K562 (cell line): ENCODE measurements around the gene PIGB. TPM values are rescaled to one million over a fixed set of nuclear protein-coding genes. Genes with fewer than 3 reads are reported as not detected.

Experiments
- ATAC-seq: fragments of 200-7000 bp; cut with Tn5 transposase; 3 replicates; pipeline ENCODE4 v1.9.1; 2020; ENCODE audit warnings: moderate library complexity
- BruUV-seq: library from RNA; stranded (reverse); fragments of 400-500 nt; replicated peaks from 2 replicates; lab custom pipeline; 2021; lab: Mats Ljungman, UMichigan
- CTCF ChIA-PET: fragments of 300-600 bp; formaldehyde crosslinking; extraction: SDS; loops from one replicate; lab custom pipeline; 2021; ENCODE audit warnings: low intra/inter-chr PET ratio; lab: Yijun Ruan, JAX
- POLR2A ChIA-PET: fragments of 300-600, 350-650 bp; sonication (Branson Sonifier 250); formaldehyde crosslinking; extraction: SDS; loops from one replicate; lab custom pipeline; 2021; ENCODE audit warnings: antibody characterized with exemption, inconsistent platforms; lab: Yijun Ruan, JAX
- DNase-seq, 4 experiments: peaks; one replicate each; pipeline versions ENCODE4 v3.0.0 to v3.0.0-alpha.2; 2011 to 2018; ENCODE audit warnings: low spot score in 3 of 4, mixed read lengths in 3 of 4; ENCODE audit errors: extremely low read depth in 1 of 4
- FAIRE-seq: peaks from 2 replicates; lab custom pipeline; 2011; peaks lifted over from hg19 to GRCh38; lab: Jason Lieb, UNC
- H2AFZ ChIP-seq: 2 replicates; pipeline ENCODE4 v1.6.0; 2011; ENCODE audit warnings: low read depth, low read length, control low read depth, inconsistent platforms
- H3K27ac ChIP-seq: fragments of 200-600 bp; 3 replicates; pipeline ENCODE4 v1.8.0; 2011; ENCODE audit warnings: low read depth, mild to moderate bottlenecking, control low read depth, inconsistent platforms, low read length, moderate library complexity, mixed read lengths; ENCODE audit errors: extremely low read depth
- H3K27me3 ChIP-seq, 2 experiments: fragments of 300-600 bp in 1 of 2; 2 replicates in 1 of 2; 3 replicates in 1 of 2; pipeline versions ENCODE4 v1.6.0 to v1.8.0; 2011; ENCODE audit warnings: inconsistent platforms in 2 of 2, low read length in 2 of 2, mild to moderate bottlenecking in 1 of 2, mixed read lengths in 1 of 2, moderate library complexity in 1 of 2; ENCODE audit not compliant: control insufficient read depth in 2 of 2, insufficient read depth in 2 of 2
- H3K36me3 ChIP-seq: fragments of 300-600 bp; 3 replicates; pipeline ENCODE4 v1.8.0; 2011; ENCODE audit warnings: mild to moderate bottlenecking, low read length, inconsistent platforms; ENCODE audit not compliant: control insufficient read depth, insufficient read depth
- H3K4me1 ChIP-seq, 2 experiments: fragments of 200-600 bp in 1 of 2; replicated peaks in 1 of 2; 2 replicates in 1 of 2; 3 replicates in 1 of 2; pipeline versions ENCODE4 v1.5.1 to v1.8.0; 2011; ENCODE audit warnings: inconsistent platforms in 2 of 2, low read length in 2 of 2, mild to moderate bottlenecking in 1 of 2, mixed read lengths in 1 of 2, moderate library complexity in 1 of 2; ENCODE audit not compliant: control insufficient read depth in 2 of 2, insufficient read depth in 2 of 2
- H3K4me2 ChIP-seq: 2 replicates; pipeline ENCODE4 v1.6.1; 2011; ENCODE audit warnings: low read length, control low read depth, inconsistent platforms, mixed read lengths; ENCODE audit not compliant: insufficient read depth
- H3K4me3 ChIP-seq: fragments of 200-600 bp; sonication (generic), shearing (Covaris generic); 2 replicates; pipeline ENCODE4 v1.5.1; 2016; ENCODE audit warnings: control low read depth, inconsistent platforms
- H3K79me2 ChIP-seq: fragments of 200-600 bp; 3 replicates; pipeline ENCODE4 v1.8.0; 2011; ENCODE audit warnings: low read length, inconsistent platforms; ENCODE audit not compliant: control insufficient read depth, insufficient read depth
- H3K9ac ChIP-seq, 2 experiments: 2 replicates each; pipeline versions ENCODE4 v1.6.0 to v1.6.1; 2011; ENCODE audit warnings: low read depth in 2 of 2, low read length in 2 of 2, control low read depth in 1 of 2, inconsistent platforms in 1 of 2, mild to moderate bottlenecking in 1 of 2, mixed read lengths in 1 of 2; ENCODE audit not compliant: insufficient read depth in 1 of 2
- H3K9me1 ChIP-seq: one replicate; pipeline ENCODE4 v1.6.0; 2011; ENCODE audit warnings: inconsistent platforms, mild to moderate bottlenecking, low read length, moderate library complexity; ENCODE audit not compliant: control insufficient read depth, insufficient read depth
- H3K9me3 ChIP-seq: replicated peaks from 2 replicates; pipeline ENCODE4 v1.5.1; 2011; ENCODE audit warnings: low read depth, low read length, inconsistent platforms; ENCODE audit not compliant: control insufficient read depth, insufficient read depth
- H4K20me1 ChIP-seq: replicated peaks from 2 replicates; pipeline ENCODE4 v1.6.1; 2011; ENCODE audit warnings: low read length, inconsistent platforms, mixed read lengths; ENCODE audit not compliant: control insufficient read depth, insufficient read depth
- C11orf30 ChIP-seq: fragments of 450-650 bp; IDR thresholded peaks from 2 replicates; pipeline ENCODE4 v1.6.1; 2016; ENCODE audit warnings: low read depth, mild to moderate bottlenecking
- FOXM1 ChIP-seq, 2 experiments: fragments of 450-650 bp in 1 of 2; sonication (generic) in 1 of 2; formaldehyde crosslinking in 1 of 2; IDR thresholded peaks; 2 replicates each; pipeline versions ENCODE4 v1.6.1 to v1.9.0; 2017 to 2022; ENCODE audit warnings: low read depth in 2 of 2, mild to moderate bottlenecking in 2 of 2, missing genetic modification reagents in 1 of 2, moderate library complexity in 1 of 2
- MAFF ChIP-seq: IDR thresholded peaks from 2 replicates; pipeline ENCODE4 v1.6.1; 2012; ENCODE audit warnings: low read length, improper control_type of control experiment
- MAFG ChIP-seq: fragments of 450-650 bp; conservative IDR thresholded peaks from 2 replicates; pipeline ENCODE4 v1.6.1; 2016; ENCODE audit warnings: missing genetic modification characterization, missing compliant biosample characterization
- MAFK ChIP-seq: IDR thresholded peaks from 2 replicates; pipeline ENCODE4 v1.6.1; 2011; ENCODE audit warnings: low read length, improper control_type of control experiment
- PHB ChIP-seq: fragments of 250-450 bp; sonication (Bioruptor Pico); IDR thresholded peaks from 2 replicates; pipeline ENCODE4 v1.5.0; 2021
- PURB ChIP-seq: sonication (generic); formaldehyde crosslinking; IDR thresholded peaks from 2 replicates; pipeline ENCODE4 v1.9.0; 2021; ENCODE audit warnings: low read depth, mild to moderate bottlenecking, missing genetic modification reagents
- SIRT6 ChIP-seq: IDR thresholded peaks from one replicate; pipeline ENCODE4 v1.6.1; 2012; ENCODE audit warnings: low read depth, mild to moderate bottlenecking, control low read depth, inconsistent platforms, low read length, moderate library complexity
- SMAD4 ChIP-seq: fragments of 250-450 bp; sonication (Bioruptor Pico); conservative IDR thresholded peaks from 2 replicates; pipeline ENCODE4 v1.8.0; 2021; ENCODE audit warnings: inconsistent platforms, mild to moderate bottlenecking, moderate library complexity
- SP1 ChIP-seq: sonication (generic); formaldehyde crosslinking; IDR thresholded peaks from 2 replicates; pipeline ENCODE4 v1.8.1; 2022; ENCODE audit warnings: mild to moderate bottlenecking, missing genetic modification reagents
- STAT5A ChIP-seq: IDR thresholded peaks from 2 replicates; pipeline ENCODE4 v1.6.1; 2012; ENCODE audit warnings: low read length, inconsistent platforms, borderline replicate concordance
- TAF1 ChIP-seq: IDR thresholded peaks from 2 replicates; pipeline ENCODE4 v1.6.1; 2011; ENCODE audit warnings: mild to moderate bottlenecking, low read length, moderate library complexity; ENCODE audit not compliant: insufficient read depth, control insufficient read depth, severe bottlenecking; ENCODE audit errors: extremely low read depth
- TGIF2 ChIP-seq: sonication (generic); formaldehyde crosslinking; IDR thresholded peaks from 2 replicates; pipeline ENCODE4 v1.8.1; 2022; ENCODE audit warnings: mild to moderate bottlenecking, missing genetic modification reagents, moderate library complexity
- ZNF316 ChIP-seq: fragments of 450-650 bp; IDR thresholded peaks from 2 replicates; pipeline ENCODE4 v1.6.1; 2016
- ZNF561 ChIP-seq: fragments of 450-650 bp; formaldehyde crosslinking; conservative IDR thresholded peaks from 2 replicates; pipeline ENCODE4 v1.4.0; 2020; ENCODE audit warnings: mild to moderate bottlenecking, moderate library complexity
- WGBS: fragments of 100-300 bp; shearing (Covaris generic); methylation state at CpG from one replicate; pipeline ENCODE4 v1.1.6; 2016; ENCODE audit warnings: low coverage, mixed read lengths; ENCODE audit not compliant: insufficient coverage; ENCODE audit errors: missing lambda C conversion rate; 5-methylcytosine and 5-hydroxymethylcytosine counted together
- in situ Hi-C: fragments of 300-500 bp; cut with MboI; formaldehyde crosslinking; loops from 4 replicates; pipeline ENCODE4 v1.15.0; 2018; ENCODE audit warnings: inconsistent platforms, mixed read lengths
- intact Hi-C: fragments of 100-400 bp; cut with micrococcal nuclease; formaldehyde crosslinking; loops from 2 replicates; pipeline ENCODE4 v1.14.2; 2022
- polyA plus RNA-seq, 8 experiments: library from polyadenylated mRNA; depleted of rRNA in 4 of 8; stranded (reverse) in 5 of 8; unstranded in 3 of 8; fragments of >200 nt; fragmentation: Nextera tagmentation in 2 of 8; fragmentation: Illumina TruSeq in 1 of 8; extraction: Ambion mirVana in 2 of 8; extraction: Trizol in 1 of 8; gene quantifications; 2 replicates each; pipeline versions ENCODE4 v1.2.1 to v1.2.3, GENCODE V29; 2011 to 2014; ENCODE audit warnings: inconsistent platforms in 1 of 8, missing spikeins in 1 of 8
- total RNA-seq, 7 experiments: library from RNA; depleted of rRNA in 6 of 7; stranded (reverse); fragments of >200 nt in 6 of 7; fragmentation: Illumina TruSeq in 2 of 7; extraction: Trizol in 2 of 7; gene quantifications; 2 replicates each; pipeline versions ENCODE4 v1.2.1 to v1.2.3, GENCODE V29; 2011 to 2021; ENCODE audit warnings: low replicate concordance in 1 of 7
- TF ChIP-seq, protein P1 (sequence below): fragments of 450-650 bp; IDR thresholded peaks from 2 replicates; pipeline ENCODE4 v1.6.1; 2016
- TF ChIP-seq, protein P2 (sequence below): fragments of 250-450 bp; sonication (Bioruptor Pico); IDR thresholded peaks from 2 replicates; pipeline ENCODE4 v1.6.1; 2021; ENCODE audit warnings: mild to moderate bottlenecking

Gene PIGB
- total and polyA plus RNA-seq, 9 of the 15 experiments (the other 6 are each of a cell fraction or from before 2014, with no cell fraction given), result 9.9 to 32.3 (median 18.2) TPM

DNA sequence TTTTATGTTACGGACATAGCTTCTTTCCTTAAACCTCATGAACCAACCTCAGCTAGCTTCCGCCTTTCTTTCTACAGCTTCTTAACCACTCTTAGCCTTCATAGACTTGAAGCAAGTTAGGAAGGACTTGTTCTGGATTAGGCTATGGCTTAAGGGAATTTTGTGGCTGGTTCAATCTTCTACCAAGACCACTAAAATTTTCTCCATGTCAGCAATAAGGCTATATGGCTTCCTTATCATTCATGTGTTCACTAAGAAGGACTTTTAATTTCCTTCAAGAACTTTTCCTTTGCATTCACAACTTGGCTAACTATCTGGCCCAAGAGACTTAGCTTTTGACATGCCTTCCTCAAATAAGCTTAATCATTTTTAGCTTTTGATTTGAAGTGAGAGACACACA, 64.7 kb downstream of the PIGB start:
- POLR2A ChIA-PET, result interaction anchor here (1.3 to 2.3 kb wide), 3 partner anchors 13 to 20 kb away, joined by 3 to 7 read pairs (median 6); no protein-coding TSS in a partner anchor
- 93% methylated on average over 2 of the region's 2 CpGs for WGBS
- DNase-seq, result no peak
- Histone ChIP-seq H3K27ac (no peak overlapping the region), H3K79me2 (no peaks in the 10 kb centered on the region), H3K9ac (no peak overlapping the region)
- no peak for FAIRE-seq
- no peak for ATAC-seq
- TF ChIP-seq MAFK (peak; percentile 26; the same call in 1 of the 2 replicates), MAFG (tag) (peak; percentile 36; the same call in 1 of the 2 replicates), SIRT6 (no peak), MAFF (0 out of 2 replicates have a peak, but pooled peaks have one; percentile 27), C11orf30 (peak; percentile 29; the same call in 1 of the 2 replicates), ZNF316 (peak; percentile 70)
- TF ChIP-seq, all 486 proteins: peak for 5
- Histone ChIP-seq H3K4me1 (no peaks in the 10 kb centered on the region), H3K27me3 (no peaks in the 10 kb centered on the region), H3K4me2 (no peak overlapping the region), H3K36me3 (peaks cover 64% of the 10 kb centered on the region; the same call in 2 of the 3 replicates), H2AFZ (no peak overlapping the region), H3K9me1 (no peaks in the 10 kb centered on the region), H3K9me3 (no peaks in the 10 kb centered on the region), H4K20me1 (no peaks in the 10 kb centered on the region), H3K4me3 (no peak overlapping the region)
- no TSS peak for BruUV-seq
- CTCF ChIA-PET, result no interaction called here
- intact Hi-C loops (no loop called here), in situ Hi-C loops (no loop called here)

DNA sequence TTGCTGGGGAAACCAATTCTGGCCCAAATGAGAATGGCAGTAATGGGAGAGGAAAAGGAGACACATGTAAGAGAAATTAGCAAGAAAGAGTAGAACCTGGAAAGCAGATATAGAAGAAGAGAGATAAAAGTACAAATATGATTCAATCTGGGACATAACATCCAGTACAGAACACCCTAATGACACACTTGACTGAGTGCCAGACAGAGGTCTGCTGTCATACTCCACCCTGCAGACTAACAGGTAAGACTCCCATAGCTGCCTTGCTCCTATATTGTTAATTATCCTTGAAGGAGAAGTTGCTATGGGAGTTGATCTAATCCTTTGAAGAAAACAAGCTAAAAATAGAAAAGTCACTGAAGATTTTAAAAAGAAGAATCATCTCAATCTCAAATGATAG, 68.0 kb downstream of the PIGB start:
- Histone ChIP-seq H3K27ac (no peak overlapping the region), H3K4me2 (no peak overlapping the region), H3K27me3 (no peaks in the 10 kb centered on the region), H3K9me1 (no peaks in the 10 kb centered on the region), H3K79me2 (peaks cover 16% of the 10 kb centered on the region; the same call in 2 of the 3 replicates), H2AFZ (no peak overlapping the region), H3K36me3 (peaks cover 53% of the 10 kb centered on the region; the same call in 2 of the 3 replicates), H3K4me3 (no peak overlapping the region), H3K9me3 (no peaks in the 10 kb centered on the region), H4K20me1 (no peaks in the 10 kb centered on the region), H3K4me1 (peaks cover 0 to 4% of the 10 kb centered on the region in 2 experiments; a peak in 1 of 5 replicates), H3K9ac (no peak overlapping the region)
- ATAC-seq (no peak; the same call in 2 of the 3 replicates), FAIRE-seq (no peak), DNase-seq (no peak)
- BruUV-seq, result no TSS peak
- TF ChIP-seq PHB (CRISPR knock-in tag) (no peak), SP1 (CRISPR knock-in tag) (no peak), TGIF2 (CRISPR knock-in tag) (no peak), SMAD4 (CRISPR knock-in tag) (no peak), TAF1 (no peak), STAT5A (no peak), ZNF561 (CRISPR knock-in tag) (no peak), FOXM1 (IDR thresholded peaks at IDR 0.05; ENCODE audit: low read depth) (no peak), FOXM1 (CRISPR knock-in tag; IDR thresholded peaks at IDR 0.05; ENCODE audit: low read depth) (no peak), PURB (CRISPR knock-in tag) (no peak)
- TF ChIP-seq, protein P1, sequence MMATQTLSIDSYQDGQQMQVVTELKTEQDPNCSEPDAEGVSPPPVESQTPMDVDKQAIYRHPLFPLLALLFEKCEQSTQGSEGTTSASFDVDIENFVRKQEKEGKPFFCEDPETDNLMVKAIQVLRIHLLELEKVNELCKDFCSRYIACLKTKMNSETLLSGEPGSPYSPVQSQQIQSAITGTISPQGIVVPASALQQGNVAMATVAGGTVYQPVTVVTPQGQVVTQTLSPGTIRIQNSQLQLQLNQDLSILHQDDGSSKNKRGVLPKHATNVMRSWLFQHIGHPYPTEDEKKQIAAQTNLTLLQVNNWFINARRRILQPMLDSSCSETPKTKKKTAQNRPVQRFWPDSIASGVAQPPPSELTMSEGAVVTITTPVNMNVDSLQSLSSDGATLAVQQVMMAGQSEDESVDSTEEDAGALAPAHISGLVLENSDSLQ, result no peak
- TF ChIP-seq, protein P2, sequence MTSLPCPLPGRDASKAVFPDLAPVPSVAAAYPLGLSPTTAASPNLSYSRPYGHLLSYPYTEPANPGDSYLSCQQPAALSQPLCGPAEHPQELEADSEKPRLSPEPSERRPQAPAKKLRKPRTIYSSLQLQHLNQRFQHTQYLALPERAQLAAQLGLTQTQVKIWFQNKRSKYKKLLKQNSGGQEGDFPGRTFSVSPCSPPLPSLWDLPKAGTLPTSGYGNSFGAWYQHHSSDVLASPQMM (CRISPR knock-in tag), result no peak
- ChIA-PET POLR2A (no interaction called here), CTCF (no interaction called here)
- in situ Hi-C loops (no loop called here), intact Hi-C loops (no loop called here)
